ENCODE results near the gene FDPS.

FDPS gene

GRCh38 chr1:155308493-155309422 lies at the start of gene FDPS:
TSS of gene FDPS (plus strand) at chr1:155308866. CDS start at chr1:155309790, 924 bp downstream.
- H3K36me3 ChIP-seq = peaks cover 23 to 40% (median 37%) of the 10 kb centered on the region in 11 experiments
- H3K4me1 ChIP-seq = peaks cover 23 to 36% (median 31%) of the 10 kb centered on the region in 10 experiments
- peak within 1 kb of the TSS; percentile 77 to 92 (median 89) for H3K27ac ChIP-seq
- peak within 1 kb of the TSS; percentile 81 to 100 (median 94) for H3K4me3 ChIP-seq
- no peaks in the 10 kb centered on the region for H3K9me3 ChIP-seq (replicated peaks in 1 of 11)
- peak within 1 kb of the TSS; percentile 91 to 99 (median 98) for H3K4me2 ChIP-seq
- peak within 1 kb of the TSS; percentile 88 to 97 (median 92) for H3K9ac ChIP-seq
- H4K20me1 ChIP-seq = peaks cover 0 to 23% (median 0%) of the 10 kb centered on the region in 11 experiments; a peak in 4 of 22 replicates
- no peaks in the 10 kb centered on the region for H3K27me3 ChIP-seq
- TF ChIP-seq Cebpa-rat (IDR thresholded peaks at IDR 0.05) = no peak

- peaks cover 62 to 78% (median 67%) of the 10 kb centered on the region in 11 experiments for H3K36me3 ChIP-seq
- peak overlapping the region in 10 of 11 experiments; percentile 77 to 92 (median 86); a peak in 15 of 22 replicates for H3K9ac ChIP-seq
- no peak overlapping the region for H3K27ac ChIP-seq
- no peak for TF ChIP-seq Cebpa-rat (IDR thresholded peaks at IDR 0.05)
- no peaks in the 10 kb centered on the region for H3K9me3 ChIP-seq (replicated peaks in 1 of 11)
- H4K20me1 ChIP-seq = peaks cover 0 to 37% (median 6%) of the 10 kb centered on the region in 11 experiments; a peak in 10 of 22 replicates
- no peaks in the 10 kb centered on the region for H3K27me3 ChIP-seq
- peaks cover 24 to 42% (median 34%) of the 10 kb centered on the region in 10 experiments for H3K4me1 ChIP-seq
- peak overlapping the region; percentile 85 to 99 (median 96) for H3K4me2 ChIP-seq
- H3K4me3 ChIP-seq = peak overlapping the region in 6 of 10 experiments; percentile 1 to 99 (median 90); a peak in 7 of 20 replicates
These were observed 48.4 kb upstream of the FDPS start for GRCh38 chr1:155260276-155260675.

GRCh38 chr1:155261493-155261851 lies 47.2 kb upstream of the FDPS start:
- no peak for TF ChIP-seq Cebpa-rat (IDR thresholded peaks at IDR 0.05)
- no peaks in the 10 kb centered on the region for H3K27me3 ChIP-seq
- no peaks in the 10 kb centered on the region for H3K9me3 ChIP-seq (replicated peaks in 1 of 11)
- H3K27ac ChIP-seq = peak overlapping the region; percentile 62 to 85 (median 79)
- peak overlapping the region; percentile 85 to 99 (median 96) for H3K4me2 ChIP-seq
- H3K9ac ChIP-seq = peak overlapping the region; percentile 77 to 92 (median 86)
- peaks cover 14 to 30% (median 23%) of the 10 kb centered on the region in 10 experiments for H3K4me1 ChIP-seq
- H3K36me3 ChIP-seq = peaks cover 73 to 85% (median 78%) of the 10 kb centered on the region in 11 experiments
- peaks cover 0 to 30% (median 8%) of the 10 kb centered on the region in 11 experiments; a peak in 12 of 22 replicates for H4K20me1 ChIP-seq
- H3K4me3 ChIP-seq = peak overlapping the region; percentile 80 to 99 (median 89)

- no peak for TF ChIP-seq Cebpa-rat (IDR thresholded peaks at IDR 0.05)
- Histone ChIP-seq H3K36me3 (peaks cover 73 to 85% (median 78%) of the 10 kb centered on the region in 11 experiments), H3K27ac (peak within 1 kb of the TSS; percentile 62 to 85 (median 79)), H3K4me2 (peak within 1 kb of the TSS; percentile 85 to 99 (median 96)), H3K4me3 (peak within 1 kb of the TSS; percentile 80 to 99 (median 89)), H3K9ac (peak within 1 kb of the TSS; percentile 77 to 92 (median 86)), H3K4me1 (peaks cover 14 to 28% (median 22%) of the 10 kb centered on the region in 10 experiments), H3K9me3 (replicated peaks in 1 of 11) (no peaks in the 10 kb centered on the region), H3K27me3 (no peaks in the 10 kb centered on the region), H4K20me1 (peaks cover 0 to 33% (median 13%) of the 10 kb centered on the region in 11 experiments; a peak in 13 of 22 replicates)
These were observed 46.6 kb upstream of the FDPS start, which contains the start of gene SCAMP3 for GRCh38 chr1:155261852-155262673. TSS of gene SCAMP3 (minus strand) at chr1:155262360. CDS start at chr1:155262151, 209 bp downstream.

- Histone ChIP-seq H3K36me3 (peaks cover 75 to 86% (median 81%) of the 10 kb centered on the region in 11 experiments), H3K4me1 (peaks cover 14 to 28% (median 22%) of the 10 kb centered on the region in 10 experiments), H3K4me2 (peak overlapping the region in 5 of 11 experiments; percentile 74 to 97 (median 88); a peak in 6 of 22 replicates), H3K27me3 (no peaks in the 10 kb centered on the region), H3K9me3 (replicated peaks in 1 of 11) (no peaks in the 10 kb centered on the region), H3K9ac (peak overlapping the region in 2 of 11 experiments; percentile 86; a peak in 3 of 22 replicates), H4K20me1 (peaks cover 0 to 41% (median 18%) of the 10 kb centered on the region in 11 experiments; a peak in 16 of 22 replicates), H3K27ac (peak overlapping the region in 3 of 11 experiments; percentile 79 to 82 (median 82); a peak in 4 of 22 replicates), H3K4me3 (no peak overlapping the region; a peak in 1 of 20 replicates)
- no peak for TF ChIP-seq Cebpa-rat (IDR thresholded peaks at IDR 0.05)
These were observed 45.6 kb upstream of the FDPS start for GRCh38 chr1:155263067-155263466.

GRCh38 chr1:155266553-155266952 lies 42.1 kb upstream of the FDPS start:
- no peak for TF ChIP-seq Cebpa-rat (IDR thresholded peaks at IDR 0.05)
- Histone ChIP-seq H3K27me3 (no peaks in the 10 kb centered on the region), H3K36me3 (peaks cover 86 to 91% (median 89%) of the 10 kb centered on the region in 11 experiments), H4K20me1 (peaks cover 12 to 57% (median 38%) of the 10 kb centered on the region in 11 experiments; a peak in 20 of 22 replicates), H3K27ac (no peak overlapping the region), H3K9ac (peak overlapping the region in 6 of 11 experiments; percentile 8 to 53 (median 26); a peak in 8 of 22 replicates), H3K4me3 (no peak overlapping the region), H3K4me1 (peaks cover 2 to 18% (median 10%) of the 10 kb centered on the region in 10 experiments; a peak in 18 of 20 replicates), H3K9me3 (replicated peaks in 1 of 11) (no peaks in the 10 kb centered on the region), H3K4me2 (no peak overlapping the region)

- Histone ChIP-seq H3K9ac (peak overlapping the region in 4 of 11 experiments; percentile 19 to 53 (median 38); a peak in 4 of 22 replicates), H3K36me3 (peaks cover 86 to 96% (median 93%) of the 10 kb centered on the region in 11 experiments), H3K27ac (no peak overlapping the region), H3K9me3 (replicated peaks in 1 of 11) (no peaks in the 10 kb centered on the region), H3K4me3 (no peak overlapping the region), H3K4me2 (no peak overlapping the region), H3K27me3 (no peaks in the 10 kb centered on the region), H3K4me1 (peaks cover 10 to 26% (median 17%) of the 10 kb centered on the region in 10 experiments), H4K20me1 (peaks cover 18 to 61% (median 45%) of the 10 kb centered on the region in 11 experiments; a peak in 20 of 22 replicates)
- TF ChIP-seq Cebpa-rat (IDR thresholded peaks at IDR 0.05) = no peak
These were observed 41.3 kb upstream of the FDPS start for GRCh38 chr1:155267373-155267772.

GRCh38 chr1:155268630-155269029 lies 40.0 kb upstream of the FDPS start:
- no peak overlapping the region for H3K9ac ChIP-seq
- H3K4me1 ChIP-seq = peaks cover 14 to 22% (median 15%) of the 10 kb centered on the region in 10 experiments
- H3K9me3 ChIP-seq (replicated peaks in 1 of 11) = no peaks in the 10 kb centered on the region
- H3K27me3 ChIP-seq = no peaks in the 10 kb centered on the region
- H4K20me1 ChIP-seq = peaks cover 22 to 65% (median 50%) of the 10 kb centered on the region in 11 experiments; a peak in 20 of 22 replicates
- H3K4me2 ChIP-seq = no peak overlapping the region
- peaks cover 75 to 85% (median 82%) of the 10 kb centered on the region in 11 experiments for H3K36me3 ChIP-seq
- H3K27ac ChIP-seq = no peak overlapping the region
- no peak overlapping the region for H3K4me3 ChIP-seq
- TF ChIP-seq Cebpa-rat (IDR thresholded peaks at IDR 0.05) = no peak
